Endodermal cell (in vitro differentiated cells): ENCODE results near the gene SLC2A4. TPM values are rescaled to one million over a fixed set of nuclear protein-coding genes. Genes with fewer than 3 reads are reported as not detected.

Experiments
- DNase-seq: peaks from one replicate; pipeline ENCODE4 v3.0.0-alpha.2; 2017
- H3K27ac ChIP-seq: 2 replicates; pipeline ENCODE4 v1.5.1; 2013; ENCODE audit warnings: mild to moderate bottlenecking, low read depth, low read length, moderate library complexity
- H3K27me3 ChIP-seq: 2 replicates; pipeline ENCODE4 v1.6.1; 2013; ENCODE audit warnings: mild to moderate bottlenecking, low read length, moderate library complexity; ENCODE audit not compliant: insufficient read depth, control insufficient read depth, poor library complexity, severe bottlenecking
- H3K36me3 ChIP-seq: 2 replicates; pipeline ENCODE4 v1.7.0; 2013; ENCODE audit warnings: mild to moderate bottlenecking, low read length, moderate library complexity; ENCODE audit not compliant: control insufficient read depth, insufficient read depth
- H3K4me1 ChIP-seq: one replicate; pipeline ENCODE4 v1.7.0; 2013; ENCODE audit warnings: low read length; ENCODE audit not compliant: control insufficient read depth, insufficient read depth
- H3K4me3 ChIP-seq: 2 replicates; pipeline ENCODE4 v1.5.1; 2013; ENCODE audit warnings: mild to moderate bottlenecking, low read length, moderate library complexity
- H3K9ac ChIP-seq: 2 replicates; pipeline ENCODE4 v1.6.1; 2013; ENCODE audit warnings: mild to moderate bottlenecking, low read length, moderate library complexity; ENCODE audit not compliant: poor library complexity, severe bottlenecking; ENCODE audit errors: extremely low read depth
- H3K9me3 ChIP-seq: 2 replicates; pipeline ENCODE4 v1.6.1; 2013; ENCODE audit warnings: mild to moderate bottlenecking, low read length, moderate library complexity; ENCODE audit not compliant: control insufficient read depth
- H3K27ac Mint-ChIP-seq: 2 replicates; pipeline ENCODE4 v1.8.0; 2020; ENCODE audit warnings: mixed read lengths
- H3K27me3 Mint-ChIP-seq: 2 replicates; pipeline ENCODE4 v1.8.0; 2021; ENCODE audit warnings: mild to moderate bottlenecking, mixed read lengths; ENCODE audit not compliant: insufficient read depth
- H3K36me3 Mint-ChIP-seq: 2 replicates; pipeline ENCODE4 v1.8.0; 2020; ENCODE audit warnings: low read depth, mixed read lengths
- H3K4me1 Mint-ChIP-seq: 2 replicates; pipeline ENCODE4 v1.8.0; 2020; ENCODE audit warnings: mixed read lengths
- H3K4me3 Mint-ChIP-seq: 2 replicates; pipeline ENCODE4 v1.8.0; 2020; ENCODE audit warnings: mild to moderate bottlenecking, moderate library complexity, mixed read lengths
- H3K9me3 Mint-ChIP-seq: 2 replicates; pipeline ENCODE4 v1.8.0; 2020; ENCODE audit warnings: mild to moderate bottlenecking, mixed read lengths
- CTCF ChIP-seq: fragments of 200-600 bp; sonication (generic); conservative IDR thresholded peaks from 2 replicates; pipeline ENCODE4 v1.5.0; 2021; ENCODE audit warnings: antibody characterized with exemption, mild to moderate bottlenecking
- WGBS, 2 experiments: methylation state at CpG; one replicate each; pipeline versions ENCODE4 v1.1.5 to v1.1.7; 2013; ENCODE audit warnings: missing lambda C conversion rate in 2 of 2, mixed read lengths in 1 of 2; ENCODE audit not compliant: insufficient coverage in 1 of 2, insufficient read length in 1 of 2; 5-methylcytosine and 5-hydroxymethylcytosine counted together
- total RNA-seq, 2 donors: library from RNA; stranded (reverse); fragmentation: NEBNext Ultra II Directional in 1 of 2; extraction: Animal tissue kit (Norgen Biotek cat#: 25700) in 1 of 2; gene quantifications; 2 replicates in 1 of 2; 3 replicates in 1 of 2; pipeline ENCODE4 v1.2.1, GENCODE V29; 2021

Gene SLC2A4
- total RNA-seq, 2 donors from 2014 or later: 2.2 to 5.4 TPM

GRCh38 chr17:7246779-7247178 is 34.7 kb upstream of the SLC2A4 start:
- Mint-ChIP-seq H3K27me3 (no peaks in the 10 kb centered on the region), H3K36me3 (peaks cover 26% of the 10 kb centered on the region), H3K9me3 (no peaks in the 10 kb centered on the region), H3K4me1 (peaks cover 22% of the 10 kb centered on the region), H3K27ac (peak overlapping the region; percentile 68), H3K4me3 (no peak overlapping the region)
- Histone ChIP-seq H3K36me3 (peaks cover 28% of the 10 kb centered on the region), H3K4me1 (no peaks in the 10 kb centered on the region), H3K27ac (no peak overlapping the region), H3K4me3 (no peak overlapping the region), H3K27me3 (no peaks in the 10 kb centered on the region), H3K9ac (no peak overlapping the region), H3K9me3 (no peaks in the 10 kb centered on the region)
- TF ChIP-seq CTCF: no peak
- DNase-seq: no peak
- 93 to 100% methylated on average over 1 to 5 of the region's 5 CpGs for WGBS, 2 experiments

- 90 to 98% methylated on average over 2 to 4 of the region's 4 CpGs for WGBS, 2 experiments
- peak overlapping the region; percentile 81 for H3K27ac Mint-ChIP-seq
- no peak overlapping the region for H3K27ac ChIP-seq
These were observed 32.7 kb upstream of the SLC2A4 start for GRCh38 chr17:7248796-7249195.

DNA sequence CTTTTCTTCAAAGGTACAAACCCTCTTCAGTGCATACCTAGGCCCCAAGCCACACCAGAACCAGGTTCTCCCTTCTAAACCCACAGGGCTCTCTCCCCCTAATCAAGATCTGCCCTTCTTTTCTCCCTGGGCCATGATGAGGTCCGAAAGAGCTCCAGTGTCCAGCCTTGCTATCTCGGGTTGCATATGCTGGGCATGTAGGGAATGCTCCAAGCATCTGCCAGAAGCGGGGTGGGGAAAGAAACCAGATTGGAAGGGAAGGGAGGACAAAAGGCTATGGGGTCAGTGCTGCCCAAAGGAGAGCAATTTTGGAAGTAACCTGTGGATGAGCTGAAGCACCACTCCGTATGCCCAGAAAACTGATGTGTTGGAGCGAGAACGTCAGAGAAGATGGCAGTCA is 32.3 kb upstream of the SLC2A4 start:
- Mint-ChIP-seq H3K9me3 (no peaks in the 10 kb centered on the region), H3K4me3 (no peak overlapping the region), H3K4me1 (peaks cover 25% of the 10 kb centered on the region), H3K27ac (peak overlapping the region; percentile 74), H3K27me3 (no peaks in the 10 kb centered on the region), H3K36me3 (peaks cover 27% of the 10 kb centered on the region)
- Histone ChIP-seq H3K9ac (no peak overlapping the region), H3K27me3 (no peaks in the 10 kb centered on the region), H3K4me1 (no peaks in the 10 kb centered on the region), H3K27ac (no peak overlapping the region), H3K9me3 (no peaks in the 10 kb centered on the region), H3K36me3 (peaks cover 30% of the 10 kb centered on the region), H3K4me3 (peak overlapping the region; percentile 94)
- 91 to 97% methylated on average over 6 of the region's 6 CpGs for WGBS, 2 experiments
- DNase-seq: no peak
- TF ChIP-seq CTCF: no peak

More at GRCh38 chr17:7248796-7249195, 32.7 kb upstream of the SLC2A4 start:
- Mint-ChIP-seq H3K27me3 (no peaks in the 10 kb centered on the region), H3K4me3 (no peak overlapping the region), H3K9me3 (no peaks in the 10 kb centered on the region), H3K4me1 (peaks cover 25% of the 10 kb centered on the region), H3K36me3 (peaks cover 25% of the 10 kb centered on the region)
- no peak for DNase-seq
- Histone ChIP-seq H3K27me3 (no peaks in the 10 kb centered on the region), H3K4me1 (no peaks in the 10 kb centered on the region), H3K9me3 (no peaks in the 10 kb centered on the region), H3K4me3 (peak overlapping the region; percentile 94), H3K9ac (no peak overlapping the region), H3K36me3 (peaks cover 29% of the 10 kb centered on the region)
- TF ChIP-seq CTCF: no peak
